GM19467 (cell line): ENCODE results near the gene SAMSN1.

Source experiments
- ATAC-seq: cut with Tn5 transposase; IDR thresholded peaks from one replicate; pipeline ENCODE4 v1.9.1; 2021; ENCODE audit warnings: mild to moderate bottlenecking, moderate library complexity; ENCODE audit not compliant: unreplicated experiment

SAMSN1 gene

GRCh38 chr21:14545906-14546480 is at the start of gene SAMSN1:
Gene SAMSN1 (minus strand): TSS chr21:14546315. CDS start chr21:14546261, 54 bp downstream.
- peak; percentile 85 for ATAC-seq

GRCh38 chr21:14595449-14595848 is 49.3 kb upstream of the SAMSN1 start:
- no peak for ATAC-seq

- no peak for ATAC-seq
Observed at GRCh38 chr21:14594967-14595366, 48.9 kb upstream of the SAMSN1 start.

- no peak for ATAC-seq
Observed at GRCh38 chr21:14593230-14593629, 47.1 kb upstream of the SAMSN1 start.

- ATAC-seq: no peak
Observed at GRCh38 chr21:14592296-14593000, 46.3 kb upstream of the SAMSN1 start.

- ATAC-seq: no peak
Observed at GRCh38 chr21:14591882-14592281, 45.8 kb upstream of the SAMSN1 start.

GRCh38 chr21:14591377-14591776 is 45.3 kb upstream of the SAMSN1 start:
- ATAC-seq: no peak

GRCh38 chr21:14589855-14590563 is 43.9 kb upstream of the SAMSN1 start:
- ATAC-seq: peak; percentile 79

GRCh38 chr21:14587266-14587665 is 41.2 kb upstream of the SAMSN1 start:
- no peak for ATAC-seq

- ATAC-seq: no peak
Observed at GRCh38 chr21:14585122-14585521, 39.0 kb upstream of the SAMSN1 start.

- ATAC-seq: no peak
Observed at GRCh38 chr21:14584357-14585095, 38.4 kb upstream of the SAMSN1 start.

GRCh38 chr21:14583629-14584255 is 37.6 kb upstream of the SAMSN1 start:
- no peak for ATAC-seq

- ATAC-seq: no peak
Observed at GRCh38 chr21:14582934-14583628, 37.0 kb upstream of the SAMSN1 start.

- no peak for ATAC-seq
Observed at GRCh38 chr21:14581902-14582457, 35.9 kb upstream of the SAMSN1 start.

- no peak for ATAC-seq
Observed at GRCh38 chr21:14573244-14573643, 27.1 kb upstream of the SAMSN1 start.

GRCh38 chr21:14572204-14572780 is 26.2 kb upstream of the SAMSN1 start:
- ATAC-seq: no peak

- no peak for ATAC-seq
Observed at GRCh38 chr21:14569868-14570267, 23.8 kb upstream of the SAMSN1 start.

- ATAC-seq: no peak
Observed at GRCh38 chr21:14569026-14569621, 23.0 kb upstream of the SAMSN1 start.
